ENCODE results near the gene KLF7.

The KLF7 gene

GRCh38 chr2:207135340-207135739 lies 30.4 kb downstream of the KLF7 start:
- Histone ChIP-seq H3K4me3 (ENCODE audit: low read depth in 1 of 2, low read length in 2 of 2) (no peak overlapping the region), H3K4me2 (ENCODE audit: insufficient read depth, low read length) (no peak overlapping the region), H3K36me3 (ENCODE audit: insufficient read depth, low read length) (no peaks in the 10 kb centered on the region), H3K9ac (ENCODE audit: low read depth, low read length) (no peak overlapping the region), H3K4me1 (ENCODE audit: insufficient read depth, low read length) (0 out of 2 replicates have a peak, but pooled peaks cover 3% of the 10 kb centered on the region), H2AFZ (ENCODE audit: low read depth, low read length) (no peak overlapping the region), H3K79me2 (ENCODE audit: insufficient read depth, low read length) (no peaks in the 10 kb centered on the region), H3K9me3 (ENCODE audit: insufficient read depth, low read length, severe bottlenecking) (no peaks in the 10 kb centered on the region), H3K27me3 (ENCODE audit: insufficient read depth, low read length, poor library complexity) (no peaks in the 10 kb centered on the region), H4K20me1 (ENCODE audit: insufficient read depth, low read length) (no peaks in the 10 kb centered on the region), H3K27ac (ENCODE audit: low read length) (no peak overlapping the region)
- ATAC-seq (ENCODE audit: insufficient read depth, low read depth) = no peak
- no peak for DNase-seq
- TF ChIP-seq CTCF (IDR thresholded peaks at IDR 0.05; ENCODE audit: borderline replicate concordance, extremely low read depth, low read length, poor library complexity, severe bottlenecking) (no peak), EZH2 (IDR thresholded peaks at IDR 0.05; ENCODE audit: borderline replicate concordance, low read depth, low read length, severe bottlenecking) (no peak)

- Histone ChIP-seq H3K4me1 (ENCODE audit: insufficient read depth, low read length) (0 out of 2 replicates have a peak, but pooled peaks cover 3% of the 10 kb centered on the region), H3K4me2 (ENCODE audit: insufficient read depth, low read length) (no peak overlapping the region), H3K9ac (ENCODE audit: low read depth, low read length) (no peak overlapping the region), H3K9me3 (ENCODE audit: insufficient read depth, low read length, severe bottlenecking) (no peaks in the 10 kb centered on the region), H3K79me2 (ENCODE audit: insufficient read depth, low read length) (no peaks in the 10 kb centered on the region), H3K4me3 (ENCODE audit: low read depth in 1 of 2, low read length in 2 of 2) (no peak overlapping the region), H2AFZ (ENCODE audit: low read depth, low read length) (no peak overlapping the region), H3K27me3 (ENCODE audit: insufficient read depth, low read length, poor library complexity) (no peaks in the 10 kb centered on the region), H4K20me1 (ENCODE audit: insufficient read depth, low read length) (no peaks in the 10 kb centered on the region), H3K27ac (ENCODE audit: low read length) (no peak overlapping the region), H3K36me3 (ENCODE audit: insufficient read depth, low read length) (no peaks in the 10 kb centered on the region)
- DNase-seq (no peak), ATAC-seq (ENCODE audit: insufficient read depth, low read depth) (no peak)
- no peak for TF ChIP-seq CTCF (IDR thresholded peaks at IDR 0.05; ENCODE audit: borderline replicate concordance, extremely low read depth, low read length, poor library complexity, severe bottlenecking)
- TF ChIP-seq EZH2 (IDR thresholded peaks at IDR 0.05; ENCODE audit: borderline replicate concordance, low read depth, low read length, severe bottlenecking) = no peak
These were observed 31.8 kb downstream of the KLF7 start for GRCh38 chr2:207133820-207134519.

- TF ChIP-seq EZH2 (IDR thresholded peaks at IDR 0.05; ENCODE audit: borderline replicate concordance, low read depth, low read length, severe bottlenecking) (no peak), CTCF (IDR thresholded peaks at IDR 0.05; ENCODE audit: borderline replicate concordance, extremely low read depth, low read length, poor library complexity, severe bottlenecking) (no peak)
- Histone ChIP-seq H3K27ac (ENCODE audit: low read length) (no peak overlapping the region), H3K27me3 (ENCODE audit: insufficient read depth, low read length, poor library complexity) (no peaks in the 10 kb centered on the region), H3K4me2 (ENCODE audit: insufficient read depth, low read length) (no peak overlapping the region), H3K9ac (ENCODE audit: low read depth, low read length) (no peak overlapping the region), H3K79me2 (ENCODE audit: insufficient read depth, low read length) (no peaks in the 10 kb centered on the region), H3K36me3 (ENCODE audit: insufficient read depth, low read length) (no peaks in the 10 kb centered on the region), H3K4me3 (ENCODE audit: low read depth in 1 of 2, low read length in 2 of 2) (no peak overlapping the region), H4K20me1 (ENCODE audit: insufficient read depth, low read length) (no peaks in the 10 kb centered on the region), H2AFZ (ENCODE audit: low read depth, low read length) (no peak overlapping the region), H3K4me1 (ENCODE audit: insufficient read depth, low read length) (0 out of 2 replicates have a peak, but pooled peaks cover 3% of the 10 kb centered on the region), H3K9me3 (ENCODE audit: insufficient read depth, low read length, severe bottlenecking) (no peaks in the 10 kb centered on the region)
- DNase-seq (no peak), ATAC-seq (ENCODE audit: insufficient read depth, low read depth) (no peak)
These were observed 32.3 kb downstream of the KLF7 start for GRCh38 chr2:207133458-207133819.

Measured in DND-41 (cell line).